GM10266 (cell line): ENCODE results near the gene IL17D.

Experiments
- DNase-seq: peaks from one replicate; pipeline ENCODE4 v3.0.0; 2012; ENCODE audit errors: extremely low spot score
- TF ChIP-seq, protein P1 (sequence below): IDR thresholded peaks from 2 replicates; pipeline ENCODE4 v1.5.1; 2012; ENCODE audit warnings: mild to moderate bottlenecking, low read depth; ENCODE audit not compliant: control insufficient read depth, insufficient read depth; ENCODE audit errors: missing control alignments

Gene IL17D

GRCh38 chr13:20713751-20714150 lies 10.3 kb downstream of the IL17D start:
- DNase-seq: no peak
- TF ChIP-seq, protein P1, sequence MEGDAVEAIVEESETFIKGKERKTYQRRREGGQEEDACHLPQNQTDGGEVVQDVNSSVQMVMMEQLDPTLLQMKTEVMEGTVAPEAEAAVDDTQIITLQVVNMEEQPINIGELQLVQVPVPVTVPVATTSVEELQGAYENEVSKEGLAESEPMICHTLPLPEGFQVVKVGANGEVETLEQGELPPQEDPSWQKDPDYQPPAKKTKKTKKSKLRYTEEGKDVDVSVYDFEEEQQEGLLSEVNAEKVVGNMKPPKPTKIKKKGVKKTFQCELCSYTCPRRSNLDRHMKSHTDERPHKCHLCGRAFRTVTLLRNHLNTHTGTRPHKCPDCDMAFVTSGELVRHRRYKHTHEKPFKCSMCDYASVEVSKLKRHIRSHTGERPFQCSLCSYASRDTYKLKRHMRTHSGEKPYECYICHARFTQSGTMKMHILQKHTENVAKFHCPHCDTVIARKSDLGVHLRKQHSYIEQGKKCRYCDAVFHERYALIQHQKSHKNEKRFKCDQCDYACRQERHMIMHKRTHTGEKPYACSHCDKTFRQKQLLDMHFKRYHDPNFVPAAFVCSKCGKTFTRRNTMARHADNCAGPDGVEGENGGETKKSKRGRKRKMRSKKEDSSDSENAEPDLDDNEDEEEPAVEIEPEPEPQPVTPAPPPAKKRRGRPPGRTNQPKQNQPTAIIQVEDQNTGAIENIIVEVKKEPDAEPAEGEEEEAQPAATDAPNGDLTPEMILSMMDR: no peak

DNA sequence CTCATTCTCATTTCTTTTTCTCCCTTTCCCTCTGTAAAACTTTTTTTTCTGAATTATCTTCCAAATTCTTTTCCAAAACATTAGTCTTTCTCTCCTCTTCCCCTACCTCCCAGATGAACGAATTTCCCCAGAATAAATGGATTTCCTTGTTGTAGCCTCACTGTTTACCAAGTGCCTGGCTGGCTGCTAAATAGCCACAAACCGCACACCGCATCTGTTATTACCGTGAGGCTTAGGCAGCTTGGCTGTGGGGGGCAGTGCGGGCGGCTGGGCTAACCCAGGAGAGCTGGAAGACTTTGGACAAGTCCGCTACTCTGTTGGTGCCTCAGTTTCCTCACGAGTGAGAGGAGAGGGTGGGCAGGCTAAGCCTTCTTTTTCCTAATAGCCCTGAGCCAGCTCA lies 10.7 kb downstream of the IL17D start:
- no peak for DNase-seq
- TF ChIP-seq, protein P1: no peak

DNA sequence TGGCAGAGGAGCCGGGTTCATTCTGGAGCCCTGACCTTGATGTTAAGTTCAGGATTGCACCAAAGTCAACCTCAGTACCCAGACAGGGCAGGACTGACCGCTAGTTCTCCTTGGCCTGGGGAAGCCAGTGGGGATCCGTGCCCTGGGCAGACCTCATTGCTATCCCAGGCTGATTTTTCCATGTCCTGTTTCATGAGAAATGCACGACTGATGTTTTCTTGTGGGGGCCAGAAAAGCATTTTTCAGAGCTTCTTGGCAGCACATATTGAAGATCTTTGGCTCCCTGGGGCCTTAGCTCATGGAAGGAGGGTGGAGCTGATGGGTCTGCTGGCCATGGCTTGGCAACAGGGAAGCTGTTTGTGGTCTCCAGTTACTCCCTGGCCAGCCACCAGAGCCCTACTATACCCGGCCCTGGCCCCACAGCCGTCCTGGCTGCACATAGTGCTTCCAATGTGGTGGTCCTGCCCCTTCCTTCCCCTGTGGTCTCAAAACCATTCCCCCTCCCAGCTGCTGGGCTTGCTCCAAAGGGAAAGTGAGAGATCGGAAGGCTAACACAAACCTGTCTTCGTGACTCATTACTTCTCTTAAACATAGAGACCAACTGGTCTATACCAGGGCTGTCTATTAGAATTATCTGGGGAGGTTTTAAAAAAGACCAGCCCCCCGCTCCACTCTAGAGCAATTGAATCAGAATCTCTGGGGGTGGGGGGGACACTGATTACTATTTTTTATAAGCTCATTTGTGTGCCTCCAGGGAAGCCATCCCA lies 11.2 kb downstream of the IL17D start:
- peak; percentile 25 for DNase-seq
- TF ChIP-seq, protein P1: no peak

DNA sequence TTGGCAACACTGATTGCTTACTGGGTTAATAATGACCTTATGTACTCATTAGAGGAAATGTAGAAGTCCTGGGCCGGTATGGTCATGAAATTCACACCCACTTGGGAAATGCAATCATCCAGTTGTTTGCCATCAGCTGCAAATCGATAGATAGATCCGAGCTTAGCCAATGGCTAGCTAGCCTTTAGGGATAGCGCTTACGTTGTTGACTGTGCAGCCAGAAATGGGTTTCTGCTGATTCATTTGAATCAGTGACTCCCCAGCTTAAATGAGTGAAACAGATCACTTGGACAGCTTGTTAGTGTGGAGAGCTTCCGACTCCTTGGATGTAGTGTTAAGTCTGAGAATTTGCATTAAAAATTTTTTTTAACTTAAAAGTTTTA lies 11.8 kb downstream of the IL17D start:
- DNase-seq: no peak
- TF ChIP-seq, protein P1: no peak

- DNase-seq: no peak
Measured at GRCh38 chr13:20716951-20717350, 13.5 kb downstream of the IL17D start.

GRCh38 chr13:20717581-20718542 lies 14.4 kb downstream of the IL17D start:
- TF ChIP-seq, protein P1: no peak
- no peak for DNase-seq

More at GRCh38 chr13:20716951-20717350, 13.5 kb downstream of the IL17D start:
- TF ChIP-seq, protein P1: no peak

GRCh38 chr13:20718958-20719566 lies 15.6 kb downstream of the IL17D start:
- no peak for DNase-seq
- TF ChIP-seq, protein P1: no peak
